ENCODE measurements around the gene COPB1. TPM values are rescaled to one million over a fixed set of nuclear protein-coding genes. Genes with fewer than 3 reads are reported as not detected.

COPB1 gene
- total and polyA plus RNA-seq, 4 experiments from 2014 or later = 79.8 to 94.0 (median 87.8) TPM

DNA sequence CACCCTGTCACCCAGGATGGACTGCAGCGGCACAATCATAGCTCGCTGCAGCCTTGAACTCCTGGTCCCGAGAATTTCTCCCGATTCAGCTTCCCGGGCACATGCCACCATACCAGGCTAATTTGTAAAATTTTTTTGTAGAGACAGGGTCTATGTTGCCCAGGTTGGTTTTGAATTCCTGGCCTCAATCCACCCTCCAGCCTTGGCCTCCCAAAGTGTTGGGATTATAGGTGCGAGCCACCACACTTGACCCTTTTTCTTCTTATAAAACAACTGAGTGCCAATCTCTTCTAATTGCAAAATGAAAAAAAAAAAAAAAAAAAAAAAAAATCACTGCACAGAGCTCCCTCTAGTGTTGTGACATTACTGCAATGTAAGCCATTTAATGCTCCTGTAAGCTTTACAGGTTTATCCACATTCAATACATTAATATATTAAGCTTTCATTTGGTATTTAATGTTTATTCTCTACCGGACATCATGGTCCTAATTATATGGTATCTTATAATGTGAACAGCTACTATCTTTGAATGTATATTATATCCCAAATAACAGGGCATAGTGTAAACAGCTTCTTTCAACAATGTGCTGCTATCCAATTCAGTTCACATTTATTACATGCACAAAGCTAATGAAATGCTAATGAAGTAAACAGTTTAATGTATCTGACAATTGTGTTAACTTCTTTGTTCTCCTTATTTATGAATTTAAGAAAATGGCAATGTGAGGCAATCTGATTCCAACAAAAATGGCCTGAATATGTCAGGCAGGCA, 44.6 kb downstream of the COPB1 start:
- ChIA-PET CTCF (ENCODE audit: partially characterized antibody) (interaction anchor here (0.6 to 6.4 kb wide), 61 partner anchors 10 to 981 kb away, joined by 3 to 172 read pairs (median 4); partner anchors contain the start of genes CYP2R1 and PSMA1), POLR2A (ENCODE audit: partially characterized antibody) (interaction anchor here (0.6 to 1.7 kb wide), 5 partner anchors 12 to 475 kb away, joined by 3 to 9 read pairs (median 3); no protein-coding TSS in a partner anchor)
- intact Hi-C loops (cut with micrococcal nuclease) = loop anchor here (1.0 to 2.0 kb wide), 5 partner anchors 96 to 683 kb away; partner anchors contain the start of gene RRAS2
- Mint-ChIP-seq H3K36me3 (peaks cover 36 to 49% of the 10 kb centered on the region in 2 donors), H3K9me3 (no peaks in the 10 kb centered on the region), H3K27me3 (no peaks in the 10 kb centered on the region), H3K27ac (peak overlapping the region in 4 of 7 donors; percentile 22 to 63 (median 41)), H3K4me3 (no peak overlapping the region), H3K4me1 (peaks cover 0 to 3% (median 1%) of the 10 kb centered on the region in 4 donors)
- Histone ChIP-seq H3K4me1 (ENCODE audit: insufficient read depth, low read length) (no peaks in the 10 kb centered on the region), H3K36me3 (ENCODE audit: insufficient read depth, low read length) (peaks cover 19% of the 10 kb centered on the region), H3K4me3 (ENCODE audit: low read length in 2 of 2) (no peak overlapping the region), H3K9me3 (ENCODE audit: control insufficient read depth in 1 of 2, low read length in 2 of 2) (no peaks in the 10 kb centered on the region), H3K27ac (ENCODE audit: low read depth, low read length) (no peak overlapping the region), H3K27me3 (ENCODE audit: insufficient read depth, low read length) (no peaks in the 10 kb centered on the region)
- peak in 4 of 5 donors; percentile 14 to 29 (median 18) for DNase-seq

DNA sequence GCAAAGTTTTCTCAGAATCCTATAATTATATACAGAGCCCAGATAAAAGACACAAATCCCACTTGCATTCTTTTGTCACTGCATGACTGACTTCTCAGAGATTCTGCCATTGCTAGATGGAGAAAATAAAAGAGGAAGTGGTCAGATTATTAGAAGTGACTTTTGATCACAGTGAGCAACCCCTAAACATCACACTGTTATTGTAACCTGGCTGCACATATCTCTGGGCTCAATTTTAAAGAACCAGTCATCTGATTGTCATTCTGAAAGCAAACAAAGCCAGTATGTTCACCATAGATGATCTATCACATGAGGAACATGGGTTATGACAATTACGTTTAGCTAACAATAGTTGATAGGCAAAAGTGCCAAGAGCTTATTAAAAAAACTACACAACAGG, 47.8 kb downstream of the COPB1 start:
- Mint-ChIP-seq H3K4me1 (peaks cover 1 to 18% (median 12%) of the 10 kb centered on the region in 4 donors), H3K36me3 (peaks cover 15 to 30% of the 10 kb centered on the region in 2 donors), H3K4me3 (no peak overlapping the region), H3K27ac (no peak overlapping the region), H3K27me3 (no peaks in the 10 kb centered on the region), H3K9me3 (no peaks in the 10 kb centered on the region)
- ChIA-PET POLR2A (ENCODE audit: partially characterized antibody) (no interaction called here), CTCF (ENCODE audit: partially characterized antibody) (interaction anchor here (0.8 to 4.5 kb wide), 3 partner anchors 9 to 680 kb away, joined by 3 to 30 read pairs (median 3); no protein-coding TSS in a partner anchor)
- intact Hi-C loops (cut with micrococcal nuclease) = no loop called here
- no peaks in the 10 kb centered on the region for H3K9me3 ChIP-seq (ENCODE audit: control insufficient read depth in 1 of 2, low read length in 2 of 2)
- H3K27me3 ChIP-seq (ENCODE audit: insufficient read depth, low read length) = no peaks in the 10 kb centered on the region
- peaks cover 5% of the 10 kb centered on the region for H3K4me1 ChIP-seq (ENCODE audit: insufficient read depth, low read length)
- H3K27ac ChIP-seq (ENCODE audit: low read depth, low read length) = no peak overlapping the region
- peaks cover 17% of the 10 kb centered on the region for H3K36me3 ChIP-seq (ENCODE audit: insufficient read depth, low read length)
- no peak overlapping the region for H3K4me3 ChIP-seq (ENCODE audit: low read length in 2 of 2)
- DNase-seq = no peak

DNA sequence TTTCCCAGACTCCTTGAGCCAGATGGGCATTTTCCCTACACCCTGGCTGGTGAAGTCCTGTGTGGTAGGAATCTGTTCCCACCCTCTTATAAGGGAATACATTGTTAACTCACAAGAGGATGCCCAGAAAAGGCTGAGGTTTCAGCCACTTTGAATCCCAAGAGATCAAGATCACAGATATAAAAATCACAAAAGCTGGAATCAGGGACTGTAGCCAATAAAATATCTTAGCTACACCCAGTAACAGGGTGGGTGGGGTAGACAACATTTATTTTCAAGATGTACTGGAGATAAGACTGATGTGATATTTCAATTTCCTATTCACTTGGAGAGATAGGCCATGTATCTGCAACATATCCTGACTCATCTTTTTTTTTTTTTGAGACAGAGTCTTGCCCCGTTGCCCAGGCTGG, 50.3 kb downstream of the COPB1 start:
- CTCF ChIA-PET (ENCODE audit: partially characterized antibody) = interaction anchor here (0.9 to 1.2 kb wide), 3 partner anchors 141 to 458 kb away, joined by 3 to 4 read pairs (median 4); no protein-coding TSS in a partner anchor
- Histone ChIP-seq H3K27me3 (ENCODE audit: insufficient read depth, low read length) (no peaks in the 10 kb centered on the region), H3K36me3 (ENCODE audit: insufficient read depth, low read length) (peaks cover 9% of the 10 kb centered on the region), H3K4me1 (ENCODE audit: insufficient read depth, low read length) (peaks cover 11% of the 10 kb centered on the region), H3K9me3 (ENCODE audit: control insufficient read depth in 1 of 2, low read length in 2 of 2) (no peaks in the 10 kb centered on the region), H3K27ac (ENCODE audit: low read depth, low read length) (no peak overlapping the region), H3K4me3 (ENCODE audit: low read length in 2 of 2) (no peak overlapping the region)
- DNase-seq = no peak
- intact Hi-C loops (cut with micrococcal nuclease) = no loop called here
- Mint-ChIP-seq H3K9me3 (no peaks in the 10 kb centered on the region), H3K27me3 (no peaks in the 10 kb centered on the region), H3K4me1 (peaks cover 1 to 20% (median 14%) of the 10 kb centered on the region in 4 donors), H3K36me3 (peaks cover 11 to 12% of the 10 kb centered on the region in 2 donors), H3K27ac (peak overlapping the region in 2 of 7 donors; percentile 12 to 23), H3K4me3 (no peak overlapping the region)
- POLR2A ChIA-PET (ENCODE audit: partially characterized antibody) = interaction anchor here (0.6 kb wide), 3 partner anchors 168 to 960 kb away, joined by 3 to 6 read pairs (median 4); no protein-coding TSS in a partner anchor

DNA sequence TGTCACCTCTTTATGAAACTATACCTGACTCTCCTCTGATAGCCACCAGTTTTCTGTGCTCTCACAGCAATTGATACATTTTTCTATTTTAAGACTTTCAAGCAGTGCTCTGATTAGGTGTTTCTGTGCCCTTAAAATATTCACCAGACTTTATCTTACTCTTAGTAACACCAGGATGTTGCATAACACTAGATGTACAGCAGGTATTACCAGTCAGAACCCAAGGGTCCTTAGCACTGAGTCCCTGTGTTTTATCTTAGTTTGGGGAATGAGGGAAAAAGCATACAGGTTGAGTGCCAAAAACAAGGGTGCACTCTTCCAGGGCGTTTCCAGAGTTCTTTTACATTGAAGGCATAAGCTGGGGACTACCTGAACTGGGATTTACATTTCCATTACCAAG, 51.4 kb downstream of the COPB1 start:
- peaks cover 1 to 20% (median 14%) of the 10 kb centered on the region in 4 donors for H3K4me1 Mint-ChIP-seq
- POLR2A ChIA-PET (ENCODE audit: partially characterized antibody) = no interaction called here

DNA sequence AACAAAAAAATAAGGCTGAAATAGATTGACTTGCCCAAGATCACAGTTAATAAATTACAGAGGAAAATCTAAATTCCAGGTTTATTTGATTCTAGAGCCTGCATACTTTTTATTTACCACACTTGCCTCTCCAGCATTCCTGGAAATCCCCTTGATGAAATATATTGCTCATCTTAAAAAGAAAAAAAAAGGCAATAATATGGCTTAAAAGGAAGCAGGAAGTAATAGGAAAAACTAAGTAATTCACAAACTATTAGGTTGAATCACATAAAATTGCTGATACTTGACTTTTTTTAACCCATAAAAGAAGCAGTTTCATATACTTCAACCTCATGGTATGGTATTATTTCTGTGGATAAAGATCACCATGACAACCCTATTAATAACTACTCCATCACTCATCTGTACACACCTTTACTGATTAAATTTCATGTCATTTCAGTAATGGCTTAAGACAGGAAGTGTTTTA, 52.9 kb downstream of the COPB1 start:
- Histone ChIP-seq H3K36me3 (ENCODE audit: insufficient read depth, low read length) (no peaks in the 10 kb centered on the region), H3K27ac (ENCODE audit: low read depth, low read length) (no peak overlapping the region), H3K4me1 (ENCODE audit: insufficient read depth, low read length) (peaks cover 11% of the 10 kb centered on the region), H3K27me3 (ENCODE audit: insufficient read depth, low read length) (no peaks in the 10 kb centered on the region), H3K4me3 (ENCODE audit: low read length in 2 of 2) (no peak overlapping the region), H3K9me3 (ENCODE audit: control insufficient read depth in 1 of 2, low read length in 2 of 2) (no peaks in the 10 kb centered on the region)
- CTCF ChIA-PET (ENCODE audit: partially characterized antibody) = interaction anchor here (1.4 to 2.6 kb wide), 2 partner anchors 8 to 10 kb away, joined by 5 to 14 read pairs; no protein-coding TSS in a partner anchor
- H3K4me1 Mint-ChIP-seq = peaks cover 0 to 25% (median 13%) of the 10 kb centered on the region in 4 donors
- H3K4me3 Mint-ChIP-seq = no peak overlapping the region
- DNase-seq = no peak
- H3K27ac Mint-ChIP-seq = no peak overlapping the region
- POLR2A ChIA-PET (ENCODE audit: partially characterized antibody) = interaction anchor here (0.6 kb wide), 2 partner anchors 165 to 984 kb away, joined by 3 to 4 read pairs; partner anchors contain the start of gene BTBD10
- intact Hi-C loops (cut with micrococcal nuclease) = no loop called here
- H3K27me3 Mint-ChIP-seq = no peaks in the 10 kb centered on the region
- no peaks in the 10 kb centered on the region for H3K9me3 Mint-ChIP-seq
- H3K36me3 Mint-ChIP-seq = peaks cover 6 to 13% of the 10 kb centered on the region in 2 donors

More for the DNA sequence above, 51.4 kb downstream of the COPB1 start:
- CTCF ChIA-PET (ENCODE audit: partially characterized antibody) = interaction anchor here (0.9 to 1.2 kb wide), 2 partner anchors 140 to 147 kb away, joined by 4 read pairs; no protein-coding TSS in a partner anchor
- Mint-ChIP-seq H3K36me3 (peaks cover 11 to 12% of the 10 kb centered on the region in 2 donors), H3K4me3 (peak overlapping the region in 1 of 8 donors; percentile 2), H3K27ac (peak overlapping the region in 1 of 7 donors; percentile 9), H3K27me3 (no peaks in the 10 kb centered on the region), H3K9me3 (no peaks in the 10 kb centered on the region)
- intact Hi-C loops (cut with micrococcal nuclease) = no loop called here
- no peak for DNase-seq
- no peak overlapping the region for H3K27ac ChIP-seq (ENCODE audit: low read depth, low read length)
- H3K4me3 ChIP-seq (ENCODE audit: low read length in 2 of 2) = no peak overlapping the region
- H3K4me1 ChIP-seq (ENCODE audit: insufficient read depth, low read length) = peaks cover 11% of the 10 kb centered on the region
- H3K27me3 ChIP-seq (ENCODE audit: insufficient read depth, low read length) = no peaks in the 10 kb centered on the region
- H3K9me3 ChIP-seq (ENCODE audit: control insufficient read depth in 1 of 2, low read length in 2 of 2) = no peaks in the 10 kb centered on the region
- peaks cover 9% of the 10 kb centered on the region for H3K36me3 ChIP-seq (ENCODE audit: insufficient read depth, low read length)

DNA sequence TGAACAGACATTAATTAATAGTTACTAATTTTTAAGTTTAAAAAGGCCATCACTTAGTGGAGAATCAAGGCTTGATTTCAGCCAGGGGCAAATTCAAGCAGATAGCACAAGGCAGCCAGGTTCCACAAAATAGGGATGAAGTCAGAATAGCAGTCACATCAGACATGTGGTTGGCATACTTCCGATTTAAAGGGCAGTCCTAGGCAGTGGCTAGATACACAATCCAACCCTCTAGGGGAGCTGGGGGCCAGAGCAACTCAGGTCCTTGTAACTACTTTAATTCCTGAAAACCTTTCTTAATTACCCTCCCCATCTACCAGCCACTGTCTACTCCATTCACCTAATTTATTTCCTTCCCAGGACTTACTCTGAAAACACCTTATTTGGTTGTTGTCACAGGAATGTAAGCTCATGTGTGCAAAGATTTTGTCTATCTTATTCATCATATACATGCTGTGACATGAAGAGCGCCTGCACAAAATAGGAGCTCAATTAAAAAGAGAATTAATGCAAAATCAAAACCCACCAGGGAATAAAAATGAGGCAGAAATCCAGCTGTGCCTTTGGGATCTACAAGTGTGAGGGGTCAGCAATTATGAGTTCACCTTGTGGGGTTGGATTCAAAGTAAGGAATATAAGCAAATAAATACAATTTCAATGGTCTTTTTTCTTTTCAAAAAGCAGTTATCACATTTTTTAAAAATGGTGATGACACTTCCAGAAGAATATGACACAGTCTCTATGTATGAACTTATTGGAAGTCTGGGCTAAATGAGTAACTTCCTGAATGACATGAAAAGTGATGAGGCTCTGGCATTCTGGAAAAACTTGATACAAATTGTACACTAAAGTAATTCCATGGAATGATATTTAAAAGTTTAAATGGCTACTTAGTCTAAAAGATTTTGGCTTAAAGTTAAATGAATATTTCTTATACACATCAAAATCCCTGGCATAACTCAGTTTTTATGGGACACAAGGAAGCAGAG, 53.8 kb downstream of the COPB1 start:
- Mint-ChIP-seq H3K27me3 (no peaks in the 10 kb centered on the region), H3K27ac (no peak overlapping the region), H3K4me3 (no peak overlapping the region), H3K9me3 (no peaks in the 10 kb centered on the region), H3K36me3 (peaks cover 6 to 17% of the 10 kb centered on the region in 2 donors), H3K4me1 (peaks cover 0 to 27% (median 13%) of the 10 kb centered on the region in 4 donors)
- no peak for DNase-seq
- no peak overlapping the region for H3K27ac ChIP-seq (ENCODE audit: low read depth, low read length)
- ChIA-PET CTCF (ENCODE audit: partially characterized antibody) (interaction anchor here (2.6 kb wide), 1 partner anchor 9 kb away, joined by 14 read pairs; no protein-coding TSS in a partner anchor), POLR2A (ENCODE audit: partially characterized antibody) (no interaction called here)
- no peak overlapping the region for H3K4me3 ChIP-seq (ENCODE audit: low read length in 2 of 2)
- H3K4me1 ChIP-seq (ENCODE audit: insufficient read depth, low read length) = peaks cover 11% of the 10 kb centered on the region
- intact Hi-C loops (cut with micrococcal nuclease) = no loop called here
- H3K36me3 ChIP-seq (ENCODE audit: insufficient read depth, low read length) = no peaks in the 10 kb centered on the region
- H3K27me3 ChIP-seq (ENCODE audit: insufficient read depth, low read length) = no peaks in the 10 kb centered on the region
- no peaks in the 10 kb centered on the region for H3K9me3 ChIP-seq (ENCODE audit: control insufficient read depth in 1 of 2, low read length in 2 of 2)
